ENCODE results near the gene STARD5.

Gene STARD5

GRCh38 chr15:81294516-81294880 is 29.4 kb downstream of the STARD5 start:
- no peak for TF ChIP-seq CTCF (conservative IDR thresholded peaks at IDR 0.05; ENCODE audit: low read depth, low read length)
- no peak overlapping the region for H3K4me3 ChIP-seq (ENCODE audit: low read length)
- no peak for DNase-seq (ENCODE audit: low read depth)

GRCh38 chr15:81293728-81294515 is 30.0 kb downstream of the STARD5 start:
- no peak for DNase-seq (ENCODE audit: low read depth)
- no peak for TF ChIP-seq CTCF (conservative IDR thresholded peaks at IDR 0.05; ENCODE audit: low read depth, low read length)
- H3K4me3 ChIP-seq (ENCODE audit: low read length): no peak overlapping the region

- TF ChIP-seq CTCF (conservative IDR thresholded peaks at IDR 0.05; ENCODE audit: low read depth, low read length): no peak
- no peak overlapping the region for H3K4me3 ChIP-seq (ENCODE audit: low read length)
- DNase-seq (ENCODE audit: low read depth): no peak
These were observed 31.4 kb downstream of the STARD5 start for GRCh38 chr15:81292523-81293001.

GRCh38 chr15:81291916-81292522 is 31.9 kb downstream of the STARD5 start:
- no peak for TF ChIP-seq CTCF (conservative IDR thresholded peaks at IDR 0.05; ENCODE audit: low read depth, low read length)
- no peak for DNase-seq (ENCODE audit: low read depth)
- H3K4me3 ChIP-seq (ENCODE audit: low read length): no peak overlapping the region

GRCh38 chr15:81289910-81290309 is 34.0 kb downstream of the STARD5 start:
- no peak overlapping the region for H3K4me3 ChIP-seq (ENCODE audit: low read length)
- DNase-seq (ENCODE audit: low read depth): no peak
- no peak for TF ChIP-seq CTCF (conservative IDR thresholded peaks at IDR 0.05; ENCODE audit: low read depth, low read length)

- H3K4me3 ChIP-seq (ENCODE audit: low read length): no peak overlapping the region
- no peak for TF ChIP-seq CTCF (conservative IDR thresholded peaks at IDR 0.05; ENCODE audit: low read depth, low read length)
- DNase-seq (ENCODE audit: low read depth): no peak
These were observed 35.3 kb downstream of the STARD5 start for GRCh38 chr15:81288616-81289015.

- no peak for DNase-seq (ENCODE audit: low read depth)
- no peak for TF ChIP-seq CTCF (conservative IDR thresholded peaks at IDR 0.05; ENCODE audit: low read depth, low read length)
- no peak overlapping the region for H3K4me3 ChIP-seq (ENCODE audit: low read length)
These were observed 35.9 kb downstream of the STARD5 start for GRCh38 chr15:81288040-81288439.

Data from retinal pigment epithelial cell (primary cell).